ENCODE data around the gene SPPL2B. TPM values are rescaled to one million over a fixed set of nuclear protein-coding genes. Genes with fewer than 3 reads are reported as not detected.
"Not testable (repeated sequence)": the region's sequence is repeated elsewhere in the genome, so short reads cannot be mapped to it uniquely, and the experiment has no call there.

Gene SPPL2B
- total RNA-seq: 10 to 100 TPM; 14.3 to 58.5 (median 31.5) TPM

GRCh38 chr19:2328401-2329148 is at the start of gene SPPL2B, which contains the start of gene LSM7:
Gene SPPL2B (plus strand): TSS chr19:2328684. CDS start chr19:2328710, 26 bp downstream.
Gene LSM7 (minus strand): TSS chr19:2328586. CDS start chr19:2328566, 20 bp downstream.
- peak within 1 kb of the TSS; percentile 75 to 78 for H3K4me3 ChIP-seq
- DNase-seq: peak; percentile 87 to 92
- peak; percentile 51 to 81 for TF ChIP-seq POLR2A (IDR thresholded peaks at IDR 0.05)
- TF ChIP-seq, protein P1, sequence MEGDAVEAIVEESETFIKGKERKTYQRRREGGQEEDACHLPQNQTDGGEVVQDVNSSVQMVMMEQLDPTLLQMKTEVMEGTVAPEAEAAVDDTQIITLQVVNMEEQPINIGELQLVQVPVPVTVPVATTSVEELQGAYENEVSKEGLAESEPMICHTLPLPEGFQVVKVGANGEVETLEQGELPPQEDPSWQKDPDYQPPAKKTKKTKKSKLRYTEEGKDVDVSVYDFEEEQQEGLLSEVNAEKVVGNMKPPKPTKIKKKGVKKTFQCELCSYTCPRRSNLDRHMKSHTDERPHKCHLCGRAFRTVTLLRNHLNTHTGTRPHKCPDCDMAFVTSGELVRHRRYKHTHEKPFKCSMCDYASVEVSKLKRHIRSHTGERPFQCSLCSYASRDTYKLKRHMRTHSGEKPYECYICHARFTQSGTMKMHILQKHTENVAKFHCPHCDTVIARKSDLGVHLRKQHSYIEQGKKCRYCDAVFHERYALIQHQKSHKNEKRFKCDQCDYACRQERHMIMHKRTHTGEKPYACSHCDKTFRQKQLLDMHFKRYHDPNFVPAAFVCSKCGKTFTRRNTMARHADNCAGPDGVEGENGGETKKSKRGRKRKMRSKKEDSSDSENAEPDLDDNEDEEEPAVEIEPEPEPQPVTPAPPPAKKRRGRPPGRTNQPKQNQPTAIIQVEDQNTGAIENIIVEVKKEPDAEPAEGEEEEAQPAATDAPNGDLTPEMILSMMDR (IDR thresholded peaks at IDR 0.05): peak in 1 of 4 experiments; percentile 49
- H3K36me3 ChIP-seq: no peaks in the 10 kb centered on the region
- H3K9me3 ChIP-seq: no peaks in the 10 kb centered on the region
- H3K27ac ChIP-seq: peak within 1 kb of the TSS; percentile 62 to 75
- intact Hi-C loops (cut with DNase I; ENCODE audit: low total_unique reads): no loop called here
- no peaks in the 10 kb centered on the region for H3K27me3 ChIP-seq
- peaks cover 0 to 24% of the 10 kb centered on the region in 2 donors for H3K4me1 ChIP-seq

DNA sequence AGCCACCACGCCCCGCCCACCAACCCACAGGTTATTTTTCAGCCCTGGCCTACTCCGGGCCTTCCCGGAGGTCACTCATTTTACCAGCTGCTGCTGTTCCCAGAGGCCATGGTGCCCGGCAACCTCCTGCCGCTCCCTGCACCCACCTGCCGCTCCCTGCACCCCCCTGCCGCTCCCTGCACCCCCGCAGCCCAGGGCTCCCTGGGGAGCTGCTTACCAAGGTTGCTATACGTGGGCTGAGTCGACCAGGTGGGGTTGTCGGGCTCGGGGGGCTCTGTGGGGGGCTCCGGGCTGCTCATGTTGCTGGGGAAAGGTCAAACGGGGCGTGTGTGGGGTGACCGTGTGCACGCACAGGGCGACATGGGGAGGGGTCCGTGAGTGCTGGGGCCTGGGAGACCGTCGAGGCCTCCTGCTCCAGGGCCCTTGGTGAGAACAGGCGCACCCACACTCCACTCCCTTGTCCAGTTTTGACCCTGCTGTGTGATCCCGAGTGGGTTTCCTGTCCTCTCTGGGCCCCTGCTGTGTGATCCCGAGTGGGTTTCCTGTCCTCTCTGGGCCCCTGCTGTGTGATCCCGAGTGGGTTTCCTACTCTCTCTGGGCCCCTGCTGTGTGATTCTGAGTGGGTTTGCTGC is 47.7 kb upstream of the SPPL2B start:
- Histone ChIP-seq H3K4me1 (peaks cover 0 to 19% of the 10 kb centered on the region in 2 donors), H3K9me3 (no peaks in the 10 kb centered on the region), H3K27me3 (no peaks in the 10 kb centered on the region), H3K36me3 (no peaks in the 10 kb centered on the region), H3K27ac (no peak overlapping the region), H3K4me3 (no peak overlapping the region)
- TF ChIP-seq, protein P1 (IDR thresholded peaks at IDR 0.05): no peak
- no peak for TF ChIP-seq POLR2A (IDR thresholded peaks at IDR 0.05)
- intact Hi-C loops (cut with DNase I; ENCODE audit: low total_unique reads): no loop called here
- DNase-seq: no peak

DNA sequence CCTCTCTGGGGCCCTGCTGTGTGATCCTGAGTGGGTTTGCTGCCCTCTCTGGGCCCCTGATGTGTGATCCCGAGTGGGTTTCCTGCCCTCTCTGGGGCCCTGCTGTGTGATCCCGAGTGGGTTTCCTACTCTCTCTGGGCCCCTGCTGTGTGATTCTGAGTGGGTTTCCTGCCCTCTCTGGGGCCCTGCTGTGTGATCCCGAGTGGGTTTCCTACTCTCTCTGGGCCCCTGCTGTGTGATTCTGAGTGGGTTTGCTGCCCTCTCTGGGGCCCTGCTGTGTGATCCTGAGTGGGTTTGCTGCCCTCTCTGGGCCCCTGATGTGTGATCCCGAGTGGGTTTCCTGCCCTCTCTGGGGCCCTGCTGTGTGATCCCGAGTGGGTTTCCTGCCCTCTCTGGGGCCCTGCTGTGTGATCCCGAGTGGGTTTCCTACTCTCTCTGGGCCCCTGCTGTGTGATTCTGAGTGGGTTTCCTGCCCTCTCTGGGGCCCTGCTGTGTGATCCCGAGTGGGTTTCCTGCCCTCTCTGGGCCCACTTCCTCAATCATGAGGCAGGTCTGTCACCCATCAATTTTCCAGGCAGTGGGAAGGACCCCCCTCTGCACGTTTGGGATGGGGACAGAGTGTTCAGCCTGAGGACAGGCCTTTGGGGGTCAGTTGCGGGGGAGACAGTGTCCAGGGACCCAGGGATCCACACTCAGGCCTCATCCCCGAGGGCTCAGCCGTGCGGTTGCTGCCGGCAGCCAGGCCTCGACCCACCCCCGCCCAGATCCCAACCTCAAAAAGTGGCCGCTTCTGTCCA is 47.0 kb upstream of the SPPL2B start:
- not testable (repeated sequence) for H3K27ac ChIP-seq

DNA sequence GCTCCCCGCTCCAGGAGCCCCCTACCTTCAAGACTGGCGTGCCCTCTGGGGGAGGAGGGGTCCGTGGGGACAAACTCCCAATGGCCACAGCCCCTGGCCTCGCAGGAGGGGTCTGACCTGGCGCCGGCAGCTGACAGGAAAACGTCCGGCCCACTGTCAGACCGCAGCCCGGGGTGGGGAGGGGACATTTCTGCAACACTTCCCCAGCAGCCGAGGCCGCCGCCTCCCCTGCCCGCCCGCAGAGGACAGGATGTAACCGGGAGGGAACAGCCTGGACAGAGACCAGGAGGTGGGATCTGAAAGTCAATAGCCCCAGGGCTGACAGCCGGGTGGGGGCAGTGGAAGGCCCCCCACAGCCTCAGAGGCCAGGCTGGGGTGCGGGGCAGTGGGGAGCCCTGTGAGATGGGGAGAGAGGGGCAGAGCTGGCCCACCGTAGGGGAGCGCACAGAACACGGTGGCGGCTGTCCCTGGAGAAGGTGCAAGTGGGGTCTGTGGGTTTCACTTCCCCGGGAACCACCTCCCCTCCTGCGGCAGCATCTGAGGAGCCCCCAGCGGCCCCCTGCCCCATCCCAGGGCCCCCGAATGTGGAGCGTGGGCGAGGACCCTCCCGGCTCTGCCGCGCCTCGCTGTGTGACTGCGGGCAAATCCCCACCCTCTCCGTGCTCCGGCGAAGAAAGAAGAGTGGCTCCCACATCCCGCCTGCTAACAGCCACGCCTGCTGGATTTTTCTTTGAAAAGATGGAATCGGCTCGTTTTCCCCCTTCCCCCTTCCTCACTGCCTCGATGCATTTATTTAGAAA is 46.2 kb upstream of the SPPL2B start, which contains the start of gene PEAK3:
Gene PEAK3, minus strand, starts transcription at position 114 of the 800 bp plus-strand sequence. CDS start 1,244 bp downstream, outside the sequence.
- Histone ChIP-seq H3K36me3 (no peaks in the 10 kb centered on the region), H3K27me3 (no peaks in the 10 kb centered on the region), H3K9me3 (no peaks in the 10 kb centered on the region), H3K4me1 (peaks cover 0 to 13% of the 10 kb centered on the region in 2 donors), H3K27ac (no peak within 1 kb of the TSS), H3K4me3 (peak within 1 kb of the TSS in 1 of 2 donors; percentile 23)
- TF ChIP-seq, protein P1 (IDR thresholded peaks at IDR 0.05): no peak
- TF ChIP-seq POLR2A (IDR thresholded peaks at IDR 0.05): no peak
- intact Hi-C loops (cut with DNase I; ENCODE audit: low total_unique reads): no loop called here
- DNase-seq: peak; percentile 49 to 51

More for the DNA sequence above, 47.0 kb upstream of the SPPL2B start:
- H3K9me3 ChIP-seq; H3K27me3 ChIP-seq; intact Hi-C loops (cut with DNase I; ENCODE audit: low total_unique reads); DNase-seq; H3K36me3 ChIP-seq: not testable (repeated sequence)
- peak overlapping the region in 1 of 2 donors; percentile 23 for H3K4me3 ChIP-seq
- H3K4me1 ChIP-seq: peaks cover 0 to 13% of the 10 kb centered on the region in 2 donors

DNA sequence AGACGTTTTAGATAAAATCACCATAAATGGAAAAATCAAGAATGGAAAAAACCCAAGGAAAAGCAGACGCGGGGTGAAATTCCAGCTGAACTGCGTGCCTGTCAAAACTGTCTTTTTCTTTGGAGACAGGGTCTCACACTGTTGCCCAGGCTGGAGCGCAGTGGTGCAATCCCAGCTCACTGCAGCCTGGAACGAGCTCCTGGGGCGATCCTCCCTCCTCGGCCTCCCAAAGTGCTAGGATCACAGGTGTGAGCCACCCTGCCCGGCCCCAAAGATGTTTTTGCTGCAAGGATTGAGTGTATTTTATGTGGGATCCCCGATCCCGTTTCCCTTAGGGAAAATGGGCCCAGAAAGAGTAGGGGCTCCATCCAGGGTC is 45.6 kb upstream of the SPPL2B start:
- no peak for DNase-seq
- no peak overlapping the region for H3K4me3 ChIP-seq
- no peaks in the 10 kb centered on the region for H3K27me3 ChIP-seq
- TF ChIP-seq, protein P1 (IDR thresholded peaks at IDR 0.05): no peak
- no peak for TF ChIP-seq POLR2A (IDR thresholded peaks at IDR 0.05)
- peaks cover 0 to 13% of the 10 kb centered on the region in 2 donors for H3K4me1 ChIP-seq
- H3K36me3 ChIP-seq: no peaks in the 10 kb centered on the region
- H3K27ac ChIP-seq: no peak overlapping the region
- no peaks in the 10 kb centered on the region for H3K9me3 ChIP-seq
- intact Hi-C loops (cut with DNase I; ENCODE audit: low total_unique reads): no loop called here

Measured in uterus (tissue), 4 donors.